Transverse colon (tissue), 4 donors: Measurements from ENCODE around the gene PPP1R13B.

Experiments
- CTCF ChIP-seq, 5 experiments: fragments of 200-600 bp in 3 of 5; fragments of 450-650 bp in 2 of 5; sonication (generic) in 3 of 5; IDR thresholded peaks; 1 replicate in 2 of 5; 2 replicates in 3 of 5; pipeline ENCODE4 v1.5.1; 2016 to 2017; ENCODE audit warnings: antibody characterized with exemption in 5 of 5, inconsistent platforms in 3 of 5, mild to moderate bottlenecking in 2 of 5, moderate library complexity in 1 of 5
- EP300 ChIP-seq: sonication (generic); formaldehyde crosslinking; IDR thresholded peaks from one replicate; pipeline ENCODE4 v1.6.1; 2017; ENCODE audit warnings: antibody characterized with exemption, low read depth
- POLR2A ChIP-seq: fragments of 450-650 bp; IDR thresholded peaks from one replicate; pipeline ENCODE4 v1.6.1; 2016; ENCODE audit warnings: antibody characterized with exemption, mild to moderate bottlenecking, moderate library complexity
- POLR2AphosphoS5 ChIP-seq, 3 donors: sonication (generic); formaldehyde crosslinking; IDR thresholded peaks; one replicate each; pipeline ENCODE4 v1.6.1; 2016; ENCODE audit warnings: antibody characterized with exemption in 3 of 3

- no peak for TF ChIP-seq POLR2A
- no peak for TF ChIP-seq CTCF (IDR thresholded peaks at IDR 0.05)
- TF ChIP-seq POLR2AphosphoS5 (IDR thresholded peaks at IDR 0.05): no peak
- TF ChIP-seq EP300: no peak
Measured at GRCh38 chr14:103887557-103888115, 40.3 kb upstream of the PPP1R13B start.
